ENCODE results near the gene ANKUB1. TPM values are rescaled to one million over a fixed set of nuclear protein-coding genes. Genes with fewer than 3 reads are reported as not detected.
A peak's percentile ranks its signal among the peaks of the same experiment; 100 is the strongest.

Gene ANKUB1
- total RNA-seq, 2 experiments from 2014 or later, result not detected

- DNase-seq, result no peak
- ChIA-PET POLR2A (no interaction called here), CTCF (interaction anchor here (1.0 to 2.9 kb wide), 5 partner anchors 12 to 319 kb away, joined by 3 to 13 read pairs (median 7); no protein-coding TSS in a partner anchor)
- Mint-ChIP-seq H3K36me3 (ENCODE audit: low read depth) (no peaks in the 10 kb centered on the region), H3K27me3 (peaks cover 15% of the 10 kb centered on the region), H3K9me3 (ENCODE audit: low read depth) (no peaks in the 10 kb centered on the region), H3K27ac (no peak overlapping the region), H3K4me3 (no peak overlapping the region), H3K4me1 (peaks cover 17% of the 10 kb centered on the region)
- intact Hi-C loops (cut with DNase I, micrococcal nuclease), result loop anchor here (2.0 to 5.0 kb wide), 4 partner anchors 42 to 297 kb away; no protein-coding TSS in a partner anchor
- ATAC-seq, result no peak
Observed at GRCh38 chr3:149809699-149810098, 17.3 kb upstream of the ANKUB1 start.

GRCh38 chr3:149808209-149808829, 16.0 kb upstream of the ANKUB1 start:
- POLR2A ChIA-PET, result interaction anchor here (0.8 kb wide), 1 partner anchor 40 kb away, joined by 3 read pairs; no protein-coding TSS in a partner anchor
- CTCF ChIA-PET, result interaction anchor here (0.5 to 2.9 kb wide), 43 partner anchors 10 to 688 kb away, joined by 3 to 46 read pairs (median 4); no protein-coding TSS in a partner anchor
- Mint-ChIP-seq H3K27ac (no peak overlapping the region), H3K9me3 (ENCODE audit: low read depth) (no peaks in the 10 kb centered on the region), H3K36me3 (ENCODE audit: low read depth) (no peaks in the 10 kb centered on the region), H3K4me3 (no peak overlapping the region), H3K4me1 (peaks cover 9% of the 10 kb centered on the region), H3K27me3 (peaks cover 15% of the 10 kb centered on the region)
- peak; percentile 71 for DNase-seq
- intact Hi-C loops (cut with DNase I, micrococcal nuclease), result loop anchor here (2.0 to 5.0 kb wide), 4 partner anchors 41 to 296 kb away; no protein-coding TSS in a partner anchor
- ATAC-seq, result no peak

DNA sequence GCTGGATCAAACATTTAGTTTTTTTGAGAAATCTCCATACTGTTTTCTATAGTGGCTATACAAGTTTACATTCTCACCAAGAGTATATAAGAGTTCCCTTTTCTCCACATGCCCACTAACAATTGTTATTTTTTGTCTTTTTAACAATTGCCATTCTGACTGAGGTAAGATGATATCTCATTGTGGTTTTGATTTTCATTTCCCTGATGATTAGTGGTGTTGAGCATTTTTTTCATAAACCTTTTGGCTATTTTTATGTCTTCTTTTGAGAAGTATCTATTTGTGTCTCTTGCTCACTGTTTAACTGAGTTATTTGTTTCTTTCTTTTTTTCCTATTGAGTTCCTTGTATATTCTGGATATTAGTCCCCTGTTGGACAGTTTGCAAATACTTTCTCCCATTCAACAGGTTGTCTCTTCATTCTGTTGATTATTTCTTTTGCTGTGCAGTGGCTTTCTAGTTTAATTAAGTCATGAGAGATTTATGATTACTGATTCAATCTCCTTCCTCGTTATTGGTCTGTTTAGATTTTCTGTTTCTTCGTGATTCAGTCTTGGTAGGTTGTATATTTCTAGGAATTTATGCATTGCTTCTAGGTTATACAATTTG, 13.9 kb upstream of the ANKUB1 start:
- H3K4me1 Mint-ChIP-seq, result peaks cover 3% of the 10 kb centered on the region
- ATAC-seq (no peak), DNase-seq (no peak)
- H3K9me3 Mint-ChIP-seq (ENCODE audit: low read depth), result no peaks in the 10 kb centered on the region
- POLR2A ChIA-PET, result no interaction called here
- no peak overlapping the region for H3K4me3 Mint-ChIP-seq
- peaks cover 15% of the 10 kb centered on the region for H3K27me3 Mint-ChIP-seq
- intact Hi-C loops (cut with DNase I, micrococcal nuclease), result loop anchor here (5.0 kb wide), 2 partner anchors 39 to 294 kb away; no protein-coding TSS in a partner anchor
- CTCF ChIA-PET, result no interaction called here
- no peaks in the 10 kb centered on the region for H3K36me3 Mint-ChIP-seq (ENCODE audit: low read depth)
- H3K27ac Mint-ChIP-seq, result no peak overlapping the region

- H3K36me3 Mint-ChIP-seq (ENCODE audit: low read depth), result no peaks in the 10 kb centered on the region
- H3K4me1 Mint-ChIP-seq, result no peaks in the 10 kb centered on the region
- no peak overlapping the region for H3K27ac Mint-ChIP-seq
- intact Hi-C loops (cut with DNase I, micrococcal nuclease), result no loop called here
- POLR2A ChIA-PET, result no interaction called here
- no peaks in the 10 kb centered on the region for H3K9me3 Mint-ChIP-seq (ENCODE audit: low read depth)
- H3K27me3 Mint-ChIP-seq, result peaks cover 18% of the 10 kb centered on the region
- no peak for DNase-seq
- no peak for ATAC-seq
- no peak overlapping the region for H3K4me3 Mint-ChIP-seq
- CTCF ChIA-PET, result interaction anchor here (1.3 kb wide), 1 partner anchor 36 kb away, joined by 6 read pairs; no protein-coding TSS in a partner anchor
Observed at GRCh38 chr3:149801639-149802038, 9.3 kb upstream of the ANKUB1 start.

- intact Hi-C loops (cut with DNase I, micrococcal nuclease), result no loop called here
- H3K4me1 Mint-ChIP-seq, result no peaks in the 10 kb centered on the region
- DNase-seq (no peak), ATAC-seq (no peak)
- H3K36me3 Mint-ChIP-seq (ENCODE audit: low read depth), result no peaks in the 10 kb centered on the region
- POLR2A ChIA-PET, result no interaction called here
- H3K27me3 Mint-ChIP-seq, result peaks cover 14% of the 10 kb centered on the region
- no peaks in the 10 kb centered on the region for H3K9me3 Mint-ChIP-seq (ENCODE audit: low read depth)
- no peak overlapping the region for H3K4me3 Mint-ChIP-seq
- no peak overlapping the region for H3K27ac Mint-ChIP-seq
- CTCF ChIA-PET, result interaction anchor here (0.6 to 1.3 kb wide), 2 partner anchors 35 to 387 kb away, joined by 3 to 6 read pairs; no protein-coding TSS in a partner anchor
Observed at GRCh38 chr3:149801195-149801594, 8.8 kb upstream of the ANKUB1 start.

- Mint-ChIP-seq H3K4me1 (no peaks in the 10 kb centered on the region), H3K27me3 (peaks cover 13% of the 10 kb centered on the region), H3K9me3 (ENCODE audit: low read depth) (no peaks in the 10 kb centered on the region), H3K27ac (no peak overlapping the region), H3K36me3 (ENCODE audit: low read depth) (no peaks in the 10 kb centered on the region), H3K4me3 (no peak overlapping the region)
- CTCF ChIA-PET, result interaction anchor here (0.6 to 0.7 kb wide), 2 partner anchors 19 to 388 kb away, joined by 3 to 4 read pairs; no protein-coding TSS in a partner anchor
- ATAC-seq (no peak), DNase-seq (no peak)
- intact Hi-C loops (cut with DNase I, micrococcal nuclease), result no loop called here
- POLR2A ChIA-PET, result no interaction called here
Observed at GRCh38 chr3:149800693-149801092, 8.3 kb upstream of the ANKUB1 start.

DNA sequence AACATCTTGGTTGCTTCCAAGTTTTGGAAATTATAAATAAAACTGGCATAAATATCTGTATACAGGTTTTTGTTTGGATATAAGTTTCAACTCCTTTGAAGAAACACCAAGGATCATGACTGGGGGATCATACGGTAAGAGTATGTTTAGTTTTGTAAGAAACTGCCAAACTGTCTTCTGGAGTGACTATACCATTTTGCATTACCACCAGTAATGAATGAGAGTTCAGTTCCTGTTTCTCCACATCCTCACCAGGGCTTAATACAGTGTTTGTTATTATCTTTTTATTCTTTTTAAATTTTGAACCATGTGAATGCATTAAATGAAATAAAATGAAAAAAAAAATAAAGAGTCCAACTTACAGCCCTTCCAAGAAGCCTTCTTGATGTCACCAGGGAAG, 3.7 kb upstream of the ANKUB1 start:
- Mint-ChIP-seq H3K27me3 (peaks cover 18% of the 10 kb centered on the region), H3K4me3 (no peak overlapping the region), H3K4me1 (no peaks in the 10 kb centered on the region), H3K36me3 (ENCODE audit: low read depth) (no peaks in the 10 kb centered on the region), H3K27ac (no peak overlapping the region), H3K9me3 (ENCODE audit: low read depth) (no peaks in the 10 kb centered on the region)
- intact Hi-C loops (cut with DNase I, micrococcal nuclease), result no loop called here
- ChIA-PET CTCF (no interaction called here), POLR2A (no interaction called here)
- ATAC-seq (no peak), DNase-seq (no peak)

DNA sequence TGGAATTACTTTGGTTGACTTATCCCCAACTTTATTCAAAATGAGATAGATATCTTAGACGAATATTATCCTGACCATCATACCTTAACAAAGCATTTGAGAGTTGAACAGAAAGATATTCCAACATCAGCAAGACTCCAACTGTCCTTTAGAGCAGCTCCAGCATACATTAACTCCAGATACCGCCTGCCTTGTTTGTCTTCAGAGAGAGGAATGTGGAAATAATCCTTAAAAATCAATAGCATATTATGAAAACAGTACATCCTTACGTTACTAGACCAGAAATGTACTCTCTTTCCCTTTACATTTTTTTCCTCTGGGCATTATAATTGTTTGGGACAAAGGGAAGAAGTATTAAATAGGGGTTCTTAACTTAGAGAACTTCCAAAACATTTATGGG, 1.7 kb downstream of the ANKUB1 start:
- Mint-ChIP-seq H3K27ac (no peak overlapping the region), H3K36me3 (ENCODE audit: low read depth) (no peaks in the 10 kb centered on the region), H3K4me3 (no peak overlapping the region), H3K9me3 (ENCODE audit: low read depth) (no peaks in the 10 kb centered on the region), H3K4me1 (no peaks in the 10 kb centered on the region), H3K27me3 (peaks cover 20% of the 10 kb centered on the region)
- intact Hi-C loops (cut with DNase I, micrococcal nuclease), result no loop called here
- ATAC-seq (no peak), DNase-seq (no peak)
- POLR2A ChIA-PET, result no interaction called here
- CTCF ChIA-PET, result interaction anchor here (1.0 kb wide), 2 partner anchors 17 to 18 kb away, joined by 3 read pairs; no protein-coding TSS in a partner anchor

- intact Hi-C loops (cut with DNase I, micrococcal nuclease), result no loop called here
- no peak for ATAC-seq
- POLR2A ChIA-PET, result no interaction called here
Observed at GRCh38 chr3:149790268-149790667, 2.1 kb downstream of the ANKUB1 start.

DNA sequence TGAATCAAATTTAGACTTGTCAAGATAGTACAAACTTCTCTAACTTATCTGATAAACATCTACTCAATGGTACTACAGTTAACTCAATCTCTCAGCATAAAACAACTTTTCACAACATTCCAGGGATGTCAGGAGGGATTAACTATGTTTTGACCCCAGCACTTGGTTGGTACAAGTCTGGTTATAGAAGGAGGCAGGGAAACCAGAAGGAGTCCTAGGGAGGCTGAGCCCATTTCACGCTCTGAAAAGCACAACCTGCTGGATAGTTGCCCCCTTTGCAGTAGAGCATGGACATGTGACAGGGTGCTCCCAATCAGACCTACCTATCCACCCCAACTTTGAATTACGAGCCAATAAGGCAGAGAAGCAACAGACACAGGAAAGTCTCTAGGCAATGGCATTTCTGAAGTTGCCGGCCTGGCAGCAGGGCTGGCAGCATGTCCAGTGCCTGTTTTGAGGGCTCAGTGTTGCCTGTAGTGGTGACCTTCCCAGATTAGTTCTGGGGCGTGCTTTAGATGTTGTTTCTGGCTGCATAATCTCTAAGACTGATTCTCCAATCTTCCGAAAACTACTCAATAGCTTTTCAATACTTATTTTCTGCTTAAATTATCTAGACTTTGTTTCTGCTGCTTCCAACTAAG, 8.2 kb downstream of the ANKUB1 start:
- CTCF ChIA-PET, result no interaction called here
- intact Hi-C loops (cut with DNase I, micrococcal nuclease), result no loop called here
- no peaks in the 10 kb centered on the region for H3K4me1 Mint-ChIP-seq

More at GRCh38 chr3:149790268-149790667, 2.1 kb downstream of the ANKUB1 start:
- Mint-ChIP-seq H3K4me3 (no peak overlapping the region), H3K9me3 (ENCODE audit: low read depth) (no peaks in the 10 kb centered on the region), H3K36me3 (ENCODE audit: low read depth) (no peaks in the 10 kb centered on the region), H3K27me3 (peaks cover 20% of the 10 kb centered on the region), H3K27ac (no peak overlapping the region), H3K4me1 (no peaks in the 10 kb centered on the region)
- DNase-seq, result no peak
- CTCF ChIA-PET, result no interaction called here

GRCh38 chr3:149783576-149783975, 8.8 kb downstream of the ANKUB1 start:
- ATAC-seq (no peak), DNase-seq (no peak)
- H3K27me3 Mint-ChIP-seq, result peaks cover 7% of the 10 kb centered on the region
- intact Hi-C loops (cut with DNase I, micrococcal nuclease), result no loop called here
- H3K4me3 Mint-ChIP-seq, result no peak overlapping the region
- no peaks in the 10 kb centered on the region for H3K4me1 Mint-ChIP-seq
- no peaks in the 10 kb centered on the region for H3K36me3 Mint-ChIP-seq (ENCODE audit: low read depth)
- H3K27ac Mint-ChIP-seq, result no peak overlapping the region
- H3K9me3 Mint-ChIP-seq (ENCODE audit: low read depth), result no peaks in the 10 kb centered on the region
- ChIA-PET CTCF (no interaction called here), POLR2A (no interaction called here)

More for the DNA sequence above, 8.2 kb downstream of the ANKUB1 start:
- DNase-seq (no peak), ATAC-seq (no peak)
- no peak overlapping the region for H3K27ac Mint-ChIP-seq
- no peaks in the 10 kb centered on the region for H3K36me3 Mint-ChIP-seq (ENCODE audit: low read depth)
- no peaks in the 10 kb centered on the region for H3K9me3 Mint-ChIP-seq (ENCODE audit: low read depth)
- no peak overlapping the region for H3K4me3 Mint-ChIP-seq
- POLR2A ChIA-PET, result no interaction called here
- peaks cover 7% of the 10 kb centered on the region for H3K27me3 Mint-ChIP-seq

Data from activated CD4-positive, alpha-beta T cell treated with anti-CD3 and anti-CD28 coated beads for 36 hours (primary cell).